HG03558 (cell line): ENCODE results near the gene RNF207.

ENCODE experiments used
- ATAC-seq: cut with Tn5 transposase; IDR thresholded peaks from one replicate; pipeline ENCODE4 v1.9.1; 2021; ENCODE audit warnings: moderate number of reproducible peaks; ENCODE audit not compliant: unreplicated experiment; ENCODE audit errors: extremely low read depth

RNF207 gene

GRCh38 chr1:6246497-6247467, 40.9 kb downstream of the RNF207 start:
- ATAC-seq: no peak

GRCh38 chr1:6247651-6248050, 41.7 kb downstream of the RNF207 start:
- no peak for ATAC-seq

- ATAC-seq: no peak
Observed at GRCh38 chr1:6248161-6248776, 42.4 kb downstream of the RNF207 start.

- no peak for ATAC-seq
Observed at GRCh38 chr1:6248932-6249738, 43.2 kb downstream of the RNF207 start.

- no peak for ATAC-seq
Observed at GRCh38 chr1:6249739-6250689, 44.1 kb downstream of the RNF207 start.

GRCh38 chr1:6251233-6251632, 45.3 kb downstream of the RNF207 start:
- no peak for ATAC-seq

GRCh38 chr1:6251681-6252373, 45.9 kb downstream of the RNF207 start:
- no peak for ATAC-seq

- no peak for ATAC-seq
Observed at GRCh38 chr1:6252374-6252710, 46.4 kb downstream of the RNF207 start.

- ATAC-seq: no peak
Observed at GRCh38 chr1:6253380-6253779, 47.5 kb downstream of the RNF207 start.

- ATAC-seq: no peak
Observed at GRCh38 chr1:6254691-6255090, 48.8 kb downstream of the RNF207 start.

- ATAC-seq: no peak
Observed at GRCh38 chr1:6256645-6257044, 50.7 kb downstream of the RNF207 start.

- ATAC-seq: no peak
Observed at GRCh38 chr1:6257541-6258069, 51.7 kb downstream of the RNF207 start.

GRCh38 chr1:6258675-6259074, 52.8 kb downstream of the RNF207 start:
- no peak for ATAC-seq

- no peak for ATAC-seq
Observed at GRCh38 chr1:6259491-6260362, 53.8 kb downstream of the RNF207 start.

- no peak for ATAC-seq
Observed at GRCh38 chr1:6260433-6260934, 54.6 kb downstream of the RNF207 start.

GRCh38 chr1:6260961-6261614, 55.2 kb downstream of the RNF207 start, which contains the start of gene GPR153:
Gene GPR153 (minus strand): TSS chr1:6261098. CDS start chr1:6254905, 6,193 bp downstream.
- ATAC-seq: no peak

- no peak for ATAC-seq
Observed at GRCh38 chr1:6261615-6261995, 55.7 kb downstream of the RNF207 start.
